ENCODE results near the gene GSTK1. TPM values are rescaled to one million over a fixed set of nuclear protein-coding genes. Genes with fewer than 3 reads are reported as not detected.

The GSTK1 gene
- total and polyA plus RNA-seq, 3 donors from 2014 or later: 105 to 169 (median 136) TPM

GRCh38 chr7:143299840-143300239 is 36.6 kb downstream of the GSTK1 start:
- intact Hi-C loops (cut with DNase I; ENCODE audit: low total_unique reads): no loop called here
- WGBS, 2 donors: 73 to 79% methylated on average over 8 of the region's 8 CpGs
- H3K27ac ChIP-seq: no peak overlapping the region
- no peaks in the 10 kb centered on the region for H3K4me1 ChIP-seq
- H3K36me3 ChIP-seq (ENCODE audit: low read depth, missing control alignments): no peaks in the 10 kb centered on the region
- H3K27me3 ChIP-seq: no peaks in the 10 kb centered on the region
- peak; percentile 53 for DNase-seq
- no peak overlapping the region for H3K4me3 ChIP-seq
- H3K9me3 ChIP-seq: no peaks in the 10 kb centered on the region
- TF ChIP-seq CTCF (IDR thresholded peaks at IDR 0.05) (peak in 1 of 3 experiments; percentile 37), POLR2A (IDR thresholded peaks at IDR 0.05) (no peak)

GRCh38 chr7:143300959-143301935 is 38.0 kb downstream of the GSTK1 start:
- Histone ChIP-seq H3K4me1 (no peaks in the 10 kb centered on the region), H3K27ac (no peak overlapping the region), H3K4me3 (no peak overlapping the region), H3K36me3 (ENCODE audit: low read depth, missing control alignments) (no peaks in the 10 kb centered on the region), H3K9me3 (no peaks in the 10 kb centered on the region), H3K27me3 (no peaks in the 10 kb centered on the region)
- DNase-seq: no peak
- TF ChIP-seq POLR2A (IDR thresholded peaks at IDR 0.05) (no peak), CTCF (IDR thresholded peaks at IDR 0.05) (no peak)
- 85 to 90% methylated on average over 8 of the region's 8 CpGs for WGBS, 2 donors
- intact Hi-C loops (cut with DNase I; ENCODE audit: low total_unique reads): no loop called here

GRCh38 chr7:143303733-143304132 is 40.5 kb downstream of the GSTK1 start:
- no peaks in the 10 kb centered on the region for H3K27me3 ChIP-seq
- H3K4me3 ChIP-seq: no peak overlapping the region
- WGBS, 2 donors: 94 to 95% methylated on average over 10 of the region's 10 CpGs
- intact Hi-C loops (cut with DNase I; ENCODE audit: low total_unique reads): no loop called here
- H3K27ac ChIP-seq: no peak overlapping the region
- no peaks in the 10 kb centered on the region for H3K9me3 ChIP-seq
- no peak for TF ChIP-seq CTCF (IDR thresholded peaks at IDR 0.05)
- TF ChIP-seq POLR2A (IDR thresholded peaks at IDR 0.05): no peak
- no peaks in the 10 kb centered on the region for H3K36me3 ChIP-seq (ENCODE audit: low read depth, missing control alignments)
- no peak for DNase-seq
- H3K4me1 ChIP-seq: no peaks in the 10 kb centered on the region

- Histone ChIP-seq H3K9me3 (no peaks in the 10 kb centered on the region), H3K4me3 (no peak overlapping the region), H3K36me3 (ENCODE audit: low read depth, missing control alignments) (no peaks in the 10 kb centered on the region), H3K27me3 (no peaks in the 10 kb centered on the region), H3K4me1 (no peaks in the 10 kb centered on the region), H3K27ac (no peak overlapping the region)
- TF ChIP-seq POLR2A (IDR thresholded peaks at IDR 0.05): no peak
- no peak for TF ChIP-seq CTCF (IDR thresholded peaks at IDR 0.05)
- DNase-seq: no peak
- intact Hi-C loops (cut with DNase I; ENCODE audit: low total_unique reads): no loop called here
- 90 to 95% methylated on average over 6 of the region's 6 CpGs for WGBS, 2 donors
Observed at GRCh38 chr7:143304938-143305337, 41.7 kb downstream of the GSTK1 start.

Data from testis (tissue), 3 donors.